GM18499 (cell line): ENCODE data around the gene KRCC1.
A peak's percentile ranks its signal among the peaks of the same experiment; 100 is the strongest.
"Not testable (repeated sequence)": the region's sequence is repeated elsewhere in the genome, so short reads cannot be mapped to it uniquely, and the experiment has no call there.

Experiments
- ATAC-seq: cut with Tn5 transposase; IDR thresholded peaks from one replicate; pipeline ENCODE4 v1.9.1; 2021; ENCODE audit warnings: moderate number of reproducible peaks; ENCODE audit not compliant: insufficient read depth, unreplicated experiment

The KRCC1 gene

DNA sequence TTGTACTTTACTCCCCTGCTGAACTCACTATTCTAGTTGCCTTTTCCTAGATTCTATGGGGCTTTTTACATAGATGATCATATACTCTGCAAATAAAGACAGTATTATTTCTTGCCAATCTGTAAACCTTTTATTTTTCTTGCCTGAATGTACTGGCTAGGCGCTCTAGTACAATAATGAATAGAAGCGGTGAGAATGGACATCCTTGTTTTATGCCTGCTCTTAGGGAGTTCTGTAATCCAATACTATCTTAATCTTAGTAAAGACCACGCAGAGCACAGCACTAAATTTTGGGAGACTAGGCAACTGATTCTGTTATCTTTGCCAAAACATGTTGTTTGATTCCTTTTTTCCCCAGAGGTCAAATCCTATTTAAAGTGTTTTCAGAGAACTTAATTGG is 7.0 kb downstream of the KRCC1 start:
- ATAC-seq: no peak

DNA sequence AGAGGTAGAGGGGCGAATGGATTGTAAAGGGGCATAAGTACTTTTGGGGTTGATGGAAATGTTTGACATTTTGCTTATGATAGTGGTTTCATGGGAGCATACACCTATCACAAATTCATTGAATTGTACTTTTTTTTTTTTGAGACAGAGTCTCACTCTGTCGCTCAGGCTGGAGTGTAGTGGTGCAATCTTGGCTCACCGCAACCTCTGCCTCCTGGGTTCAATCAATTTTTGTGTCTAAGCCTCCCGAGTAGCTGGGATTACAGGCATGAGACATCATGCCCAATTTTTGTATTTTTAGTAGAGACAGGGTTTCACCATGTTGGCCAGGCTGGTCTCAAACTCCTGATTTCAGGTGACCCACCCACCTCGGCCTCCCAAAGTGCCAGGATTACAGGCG is 10.0 kb downstream of the KRCC1 start:
- not testable (repeated sequence) for ATAC-seq

DNA sequence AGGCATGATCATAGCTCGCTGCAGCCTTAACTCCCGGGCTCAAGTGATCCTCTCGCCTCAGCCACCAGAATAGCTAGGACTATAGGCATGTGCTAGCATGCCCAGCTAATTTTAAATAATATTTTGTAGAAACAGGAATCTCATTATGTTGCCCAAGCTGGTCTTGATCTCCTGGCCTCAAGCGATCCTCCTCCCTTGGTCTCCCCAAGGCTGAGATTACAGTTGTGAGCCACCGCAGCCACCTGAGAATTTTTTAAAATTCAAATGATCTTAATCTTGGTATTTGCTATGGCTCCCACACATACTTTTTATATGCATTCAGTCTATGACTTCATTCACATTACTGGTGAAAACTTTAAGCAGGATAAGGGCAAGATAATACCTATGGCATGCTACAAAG is 13.1 kb downstream of the KRCC1 start:
- ATAC-seq: no peak

DNA sequence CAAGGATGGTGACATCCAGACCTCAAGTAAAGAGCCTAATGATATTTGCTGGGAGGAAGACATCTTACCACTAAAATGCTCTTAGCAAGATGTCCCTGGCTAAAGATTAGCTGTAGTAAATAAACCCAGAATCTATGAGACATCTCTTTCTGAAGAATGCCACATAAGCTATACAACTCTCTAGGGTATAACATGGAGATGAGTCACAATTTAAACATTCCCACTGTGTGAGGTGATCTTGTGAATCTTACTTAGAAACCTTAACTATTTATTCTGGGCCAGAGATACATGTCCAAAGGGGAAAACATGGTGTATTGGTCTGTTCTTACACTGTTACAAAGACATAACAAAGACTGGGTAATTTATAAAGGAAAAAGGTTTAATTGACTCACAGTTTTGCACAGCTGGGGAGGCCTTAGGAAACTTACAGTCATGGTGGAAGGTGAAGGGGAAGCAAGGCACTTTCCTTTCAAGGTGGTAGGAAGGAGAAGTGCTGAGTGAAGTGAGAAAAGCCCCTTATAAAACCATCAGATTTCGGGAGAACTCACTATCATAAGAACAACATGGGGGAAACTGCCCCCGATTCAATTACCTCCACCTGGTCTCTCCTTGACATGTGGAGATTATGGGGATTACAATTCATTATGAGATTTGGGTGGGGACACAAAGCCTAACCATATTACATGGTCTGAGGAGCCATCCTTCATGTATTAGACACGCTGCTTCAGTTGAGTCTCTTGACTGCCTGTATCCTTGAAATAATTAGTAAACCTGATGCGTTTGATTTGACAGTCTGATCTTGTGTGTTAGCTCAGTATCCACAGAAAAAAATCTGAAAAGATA is 17.1 kb downstream of the KRCC1 start:
- ATAC-seq: no peak

DNA sequence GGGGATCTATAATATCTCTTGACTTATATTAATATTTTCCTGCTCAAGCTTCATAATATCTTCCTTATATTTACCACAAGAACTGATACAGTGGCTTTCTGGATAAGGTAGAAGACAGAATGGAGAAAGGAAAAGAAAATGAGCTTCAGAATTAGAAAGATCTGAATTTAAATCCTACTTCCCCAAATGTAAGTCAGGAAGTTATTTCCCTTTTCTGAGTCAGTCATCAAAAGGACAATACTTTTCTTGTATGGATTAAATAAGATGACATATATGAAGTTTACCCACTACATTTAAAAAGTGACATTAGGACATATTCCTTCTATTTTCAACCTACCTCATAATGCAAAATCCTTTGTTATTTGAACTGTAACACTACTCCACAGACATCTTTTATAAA is 19.0 kb downstream of the KRCC1 start:
- ATAC-seq: no peak

DNA sequence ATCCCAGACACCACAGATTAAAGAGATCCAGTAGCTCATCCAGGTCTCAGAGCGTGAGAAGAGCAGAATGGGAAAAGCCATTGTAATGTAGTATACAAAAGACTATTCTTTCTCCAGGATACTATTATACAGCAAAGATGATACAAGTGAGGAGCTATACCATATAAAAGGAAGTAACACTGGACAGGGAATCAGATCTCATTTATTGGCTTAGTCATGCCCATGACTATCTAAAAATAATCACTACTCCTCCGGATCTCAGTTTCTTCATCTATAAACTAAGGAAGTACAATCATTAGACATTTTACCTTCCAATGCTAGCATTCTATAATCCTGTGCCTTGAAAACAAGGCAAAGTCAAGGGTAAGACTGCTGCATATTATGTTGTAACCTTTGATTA is 19.4 kb downstream of the KRCC1 start:
- no peak for ATAC-seq

DNA sequence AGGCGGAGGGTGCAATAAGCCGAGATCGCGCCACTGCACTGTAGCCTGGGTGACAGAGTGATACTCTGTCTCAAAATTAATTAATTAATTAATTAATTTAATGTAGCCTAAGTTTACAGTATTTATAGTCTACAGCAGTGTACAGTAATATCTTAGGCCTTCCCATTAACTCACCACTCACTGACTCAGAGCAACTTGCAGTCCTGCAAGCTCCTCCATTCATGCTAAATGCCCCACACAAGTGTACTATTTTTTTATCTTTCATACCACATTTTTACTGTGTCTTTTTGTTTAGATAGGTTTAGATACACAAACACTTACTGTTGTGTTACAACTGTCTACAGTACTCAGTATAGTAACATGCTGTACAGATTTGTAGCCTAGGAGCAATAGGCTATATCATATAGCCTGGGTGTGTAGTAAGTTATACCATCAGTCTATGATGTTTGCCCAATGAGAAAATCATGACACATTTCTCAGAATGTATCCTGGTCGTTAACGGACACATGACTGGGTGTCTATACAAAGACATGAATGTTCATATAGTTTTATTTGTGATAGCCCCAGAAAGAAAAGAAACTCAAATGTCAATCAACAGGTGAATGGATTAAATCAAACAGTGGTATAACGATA is 23.4 kb downstream of the KRCC1 start:
- no peak for ATAC-seq

DNA sequence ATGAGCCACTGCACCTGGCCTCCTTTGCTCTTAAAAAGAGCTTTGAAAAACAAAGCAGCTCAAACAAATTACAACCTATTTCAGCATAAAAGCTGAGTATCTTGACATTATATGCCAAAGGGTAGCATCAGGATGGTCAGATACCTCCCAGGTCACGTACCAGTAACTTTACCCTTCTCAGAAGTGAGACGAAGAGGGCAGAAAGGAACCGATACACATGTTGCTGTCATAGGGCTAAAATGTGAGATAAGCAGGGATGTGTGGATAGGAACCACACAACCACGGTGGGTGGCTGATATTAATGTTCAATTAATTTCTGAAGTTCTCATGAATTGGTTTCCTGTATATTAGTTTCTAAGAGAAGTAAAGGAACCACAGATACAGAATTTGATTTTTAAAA is 26.7 kb downstream of the KRCC1 start:
- no peak for ATAC-seq

DNA sequence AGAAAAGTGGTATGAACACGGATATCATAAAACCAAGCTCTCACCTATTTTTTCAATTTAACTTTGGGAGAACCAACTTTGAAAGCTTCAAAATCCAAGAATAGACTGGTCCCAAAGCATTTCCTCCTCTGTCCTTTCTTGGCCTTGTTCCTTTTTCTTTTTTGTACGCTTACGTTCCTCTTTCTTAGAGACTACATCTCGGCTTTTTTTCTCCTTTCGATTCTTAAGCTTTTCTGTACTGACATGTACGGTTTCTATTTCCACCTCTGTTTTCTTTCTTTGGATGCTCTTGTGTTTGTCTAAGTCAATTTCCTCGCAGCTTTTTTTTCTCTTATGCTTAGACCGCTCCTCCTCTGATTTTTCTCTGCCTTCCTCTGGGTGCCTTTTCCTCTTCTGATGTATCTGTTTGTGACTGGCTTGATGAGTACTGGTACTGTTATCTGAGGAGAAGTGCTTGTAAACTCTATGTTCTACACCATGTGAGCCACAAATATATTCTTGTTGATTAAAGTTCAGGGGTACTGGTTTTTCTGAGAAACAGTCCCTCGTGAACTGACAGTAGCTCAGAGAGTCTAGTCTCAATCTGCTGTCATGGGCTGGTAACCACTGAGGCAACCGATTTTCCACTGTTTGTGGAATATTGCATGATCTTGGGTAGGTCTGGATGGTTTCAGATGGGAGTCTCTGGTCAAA is 27.7 kb downstream of the KRCC1 start:
- peak; percentile 43 for ATAC-seq

DNA sequence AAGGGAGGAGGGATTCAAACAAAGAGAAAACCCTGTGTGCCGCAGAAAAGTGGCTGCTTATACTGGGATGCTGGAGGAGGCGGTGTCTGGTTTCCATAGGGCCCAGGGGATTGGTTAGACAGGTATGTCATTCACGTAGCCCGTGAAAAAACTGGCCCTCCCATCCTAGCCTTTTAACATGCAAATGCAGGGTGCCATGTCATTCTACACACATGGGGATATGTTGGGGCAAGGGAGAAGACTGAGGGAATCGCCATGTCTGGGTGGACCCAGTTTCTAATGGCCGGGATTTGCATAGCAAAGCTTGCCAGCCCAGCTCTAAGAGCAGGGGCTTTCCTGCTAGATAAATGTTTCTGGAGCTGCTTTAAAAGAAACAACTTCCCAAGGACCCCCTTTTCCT is 31.1 kb downstream of the KRCC1 start:
- ATAC-seq: no peak

DNA sequence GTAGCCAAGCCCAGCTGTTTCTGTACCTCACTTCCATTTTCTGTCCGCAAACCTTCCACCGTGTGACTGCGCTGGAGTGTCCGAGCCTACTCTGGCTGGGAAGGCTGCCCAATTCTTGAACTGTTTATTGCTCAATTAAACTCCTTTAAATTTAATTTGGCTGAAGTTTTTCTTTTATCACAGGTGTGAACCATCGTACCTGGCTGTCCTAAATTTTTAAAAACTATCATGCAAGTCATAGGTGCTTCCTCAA is 33.0 kb downstream of the KRCC1 start:
- no peak for ATAC-seq

DNA sequence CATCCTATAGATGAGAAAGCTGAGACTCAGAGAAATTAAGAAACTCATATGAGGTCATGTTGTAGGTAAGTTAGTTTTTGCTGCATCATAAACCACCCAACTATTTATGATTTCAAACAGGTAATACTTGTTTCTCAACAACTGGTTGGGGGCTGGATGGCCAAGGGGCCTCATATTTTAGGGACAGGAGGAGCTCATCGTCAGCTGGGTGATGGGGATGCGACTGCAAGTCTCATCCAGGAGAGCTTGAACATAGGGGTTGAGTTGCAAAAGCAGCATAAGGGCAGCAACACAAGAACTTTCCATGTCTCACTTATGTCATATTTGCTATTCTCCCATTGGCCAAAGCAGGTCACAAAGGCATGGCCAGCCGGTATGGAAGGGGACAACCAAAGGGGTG is 35.6 kb downstream of the KRCC1 start:
- ATAC-seq: no peak

DNA sequence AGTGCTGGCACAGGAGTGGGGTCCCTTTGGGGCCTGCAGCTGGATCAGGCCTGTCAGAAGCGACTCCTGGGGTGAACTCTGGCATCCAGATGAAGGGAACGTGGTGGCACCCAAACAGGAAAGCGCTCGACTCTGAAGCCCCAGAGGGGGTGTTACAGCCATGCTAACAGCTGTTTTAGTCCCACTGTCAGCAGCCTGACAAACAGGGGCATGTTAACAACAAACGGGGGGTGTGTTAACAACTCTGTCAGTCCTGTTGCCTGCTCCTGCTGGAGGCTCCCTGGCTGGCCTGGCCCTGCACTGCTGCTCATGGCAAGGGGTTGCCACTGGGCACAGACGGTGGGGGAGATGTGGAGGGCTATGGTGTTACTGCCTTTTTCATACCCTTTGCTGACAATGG is 36.7 kb downstream of the KRCC1 start:
- ATAC-seq: no peak

DNA sequence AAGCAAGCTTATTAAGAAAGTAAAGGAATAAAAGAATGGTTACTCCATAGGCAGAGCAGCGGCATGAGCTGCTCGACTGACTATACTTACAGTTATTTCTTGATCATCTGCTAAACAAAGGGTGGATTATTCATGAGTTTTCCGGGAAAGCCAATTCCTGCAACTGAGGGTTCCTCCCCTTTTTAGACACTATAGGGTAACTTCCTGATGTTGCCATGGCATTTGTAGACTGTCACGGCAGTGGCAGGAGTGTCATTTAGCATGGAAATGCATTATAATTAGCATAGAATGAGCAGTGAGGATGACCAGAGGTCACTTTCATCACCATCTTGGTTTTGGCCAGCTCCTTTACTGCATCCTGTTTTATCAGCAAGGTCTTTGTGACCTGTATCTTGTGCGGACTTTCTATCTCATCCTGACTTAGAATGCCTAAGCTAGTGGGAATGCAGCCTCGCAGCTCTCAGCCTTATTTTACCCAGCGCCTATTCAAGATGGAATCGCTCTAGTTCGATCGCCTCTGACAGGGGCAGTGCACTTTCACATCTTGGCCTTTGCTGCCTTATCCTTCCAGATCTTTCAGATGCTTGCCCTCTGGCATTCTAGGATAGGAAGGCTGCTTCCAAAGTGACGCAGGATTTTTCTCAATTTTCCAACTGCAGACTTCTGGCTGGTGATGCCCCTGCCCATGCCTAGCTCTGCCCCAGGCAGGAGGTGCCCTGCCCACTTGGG is 37.3 kb downstream of the KRCC1 start:
- not testable (repeated sequence) for ATAC-seq

DNA sequence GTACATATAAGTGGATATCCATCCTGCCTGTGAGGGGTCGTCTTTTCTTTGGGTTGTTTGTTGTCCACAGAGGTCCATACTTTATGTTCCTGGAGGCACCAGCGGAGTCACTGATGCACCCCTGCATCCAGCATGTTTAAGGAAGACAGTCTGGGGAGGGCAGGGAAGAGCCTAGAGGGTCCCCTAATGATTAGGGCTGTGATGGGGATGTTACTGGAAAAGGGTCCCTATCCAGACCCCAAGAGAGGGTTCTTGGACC is 37.9 kb downstream of the KRCC1 start:
- ATAC-seq: not testable (repeated sequence)

DNA sequence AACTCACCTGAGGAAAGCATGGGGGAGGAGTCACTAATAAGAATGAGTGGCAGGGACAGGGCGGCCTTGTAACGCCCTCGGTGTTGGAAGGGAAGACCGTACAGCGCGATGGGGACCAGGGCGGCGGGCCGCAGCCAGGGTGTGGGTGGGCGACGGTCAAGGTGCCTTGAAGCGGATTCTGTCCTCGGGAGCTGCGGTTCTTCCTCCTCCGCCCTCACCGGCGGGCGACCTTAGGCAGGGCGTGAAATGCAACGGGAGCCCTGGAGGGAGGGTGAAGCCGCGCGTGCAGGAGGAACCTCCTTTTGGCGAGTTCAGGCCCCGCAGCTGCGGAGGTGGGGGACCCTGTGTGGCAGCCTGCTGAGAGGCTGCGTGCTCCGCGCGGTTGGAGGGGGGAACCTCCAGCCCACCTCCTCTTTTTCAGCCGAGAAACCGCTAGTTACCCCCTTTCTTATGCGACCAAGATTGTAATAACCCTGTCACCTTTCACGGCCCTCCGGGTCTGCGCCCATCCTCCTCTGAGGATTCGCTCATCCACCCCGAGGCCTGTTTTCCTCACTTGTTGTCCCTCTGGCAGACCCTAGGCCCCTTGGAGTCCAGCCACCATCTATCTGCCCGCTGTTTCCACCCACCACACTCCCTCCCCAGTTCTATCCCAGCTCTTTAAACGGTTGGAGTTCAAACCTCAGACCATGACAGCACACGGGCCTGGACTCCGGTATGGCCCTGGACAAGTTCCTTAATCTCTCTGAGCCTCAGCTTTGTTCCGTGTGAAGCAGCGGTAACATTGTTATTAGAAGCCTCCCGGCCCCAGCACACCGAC is 38.4 kb downstream of the KRCC1 start:
- ATAC-seq: peak; percentile 37

DNA sequence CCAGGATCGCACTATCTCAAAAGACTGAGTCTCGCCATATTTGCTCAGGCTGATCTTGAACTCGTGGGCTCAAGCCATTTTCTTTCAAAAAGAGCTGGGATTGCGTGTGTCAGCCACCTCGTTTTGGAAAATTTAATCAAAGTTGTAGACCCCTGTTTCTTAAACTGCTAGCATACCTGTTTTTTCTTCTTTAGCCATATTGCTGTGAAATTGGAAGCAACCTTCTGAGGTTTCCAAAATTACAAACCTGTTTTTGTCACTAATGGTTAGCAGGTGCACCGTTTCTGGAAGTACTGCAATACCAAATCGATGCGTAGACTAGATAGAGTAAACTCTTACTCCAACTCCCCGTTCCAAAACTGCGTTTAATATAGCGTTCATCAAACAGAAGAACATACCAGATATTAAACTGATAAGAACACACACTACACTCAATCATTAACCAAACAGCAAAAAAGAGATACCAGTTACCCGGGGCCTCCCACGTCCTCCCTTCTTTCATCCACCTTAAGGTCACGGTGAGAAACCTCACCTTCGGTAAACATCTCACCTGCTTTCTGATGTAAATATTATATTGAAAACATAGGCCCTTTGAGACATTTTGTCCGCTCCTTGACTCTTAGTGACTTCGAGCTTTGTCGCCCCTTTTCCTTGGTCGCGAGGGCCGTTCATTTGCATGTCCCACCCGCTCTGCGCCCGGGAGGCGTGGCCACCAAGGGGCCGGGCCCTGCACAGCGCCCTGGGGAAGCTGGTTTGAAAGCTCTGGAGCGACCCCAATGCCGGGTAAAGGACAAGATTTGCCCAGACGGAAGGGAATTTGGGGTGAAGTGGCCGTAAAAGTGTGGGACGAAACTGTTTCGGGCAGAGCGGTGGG is 39.3 kb downstream of the KRCC1 start, which contains the start of gene RNU2-63P:
Gene RNU2-63P (minus strand): TSS at position 462 of the 874 bp plus-strand sequence.
- ATAC-seq: peak; percentile 64

DNA sequence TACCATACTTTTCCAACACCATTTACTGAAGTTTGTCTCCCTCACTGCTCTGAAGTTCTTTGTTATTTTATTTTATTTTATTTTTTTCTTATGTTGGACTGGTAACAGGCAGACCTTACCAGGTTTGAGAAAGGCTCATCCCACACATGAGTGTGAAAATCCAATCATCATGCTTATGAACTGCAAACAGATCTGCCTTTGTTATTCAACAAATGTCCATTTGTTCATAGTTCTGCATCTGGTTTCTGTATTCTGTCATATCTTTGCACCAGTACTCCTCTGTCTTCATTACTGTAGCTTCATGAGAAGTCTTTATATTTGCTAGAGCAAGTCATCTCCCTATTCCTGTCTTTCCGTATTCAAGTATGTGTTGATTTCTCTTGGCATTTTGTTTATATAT is 44.6 kb downstream of the KRCC1 start:
- no peak for ATAC-seq

DNA sequence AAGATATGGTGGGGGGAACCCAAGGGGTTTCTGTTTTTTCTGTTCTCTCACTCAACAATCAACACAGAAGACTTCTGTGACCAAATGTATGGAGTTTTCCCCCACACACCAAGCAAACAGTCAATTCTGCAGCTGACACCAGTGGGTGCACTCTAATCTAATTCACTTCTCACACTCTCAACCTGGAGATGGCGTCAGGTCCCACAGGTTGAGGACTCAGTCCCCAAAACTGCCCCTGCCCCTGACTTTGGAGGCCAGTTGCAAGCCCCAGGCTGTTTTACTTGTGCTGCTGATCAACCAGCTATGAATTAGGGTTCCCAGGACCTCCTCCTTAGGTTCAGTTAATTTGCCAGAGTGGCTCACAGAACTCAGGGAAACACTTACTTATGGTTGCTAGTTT is 45.4 kb downstream of the KRCC1 start:
- ATAC-seq: no peak
